NB4 (cell line): ENCODE measurements around the gene LIG4.

Experiments
- DNase-seq: peaks from one replicate; pipeline ENCODE4 v3.0.0; 2010; ENCODE audit warnings: low read depth
- H3K4me3 ChIP-seq: one replicate; pipeline ENCODE4 v1.5.1; 2011; ENCODE audit warnings: mild to moderate bottlenecking, low read depth, low read length, moderate library complexity
- MYC ChIP-seq: IDR thresholded peaks from 2 replicates; pipeline ENCODE4 v1.6.1; 2011; ENCODE audit warnings: low read depth, low read length
- POLR2A ChIP-seq: IDR thresholded peaks from 2 replicates; pipeline ENCODE4 v1.6.1; 2011; ENCODE audit warnings: mild to moderate bottlenecking; ENCODE audit not compliant: insufficient read length; ENCODE audit errors: extremely low read depth
- TF ChIP-seq, protein P1 (sequence below): IDR thresholded peaks from one replicate; pipeline ENCODE4 v1.5.1; 2012; ENCODE audit warnings: low read depth, low read length
- TF ChIP-seq, protein P2 (sequence below): IDR thresholded peaks from 2 replicates; pipeline ENCODE4 v1.6.1; 2011; ENCODE audit warnings: low read depth, low read length

LIG4 gene

DNA sequence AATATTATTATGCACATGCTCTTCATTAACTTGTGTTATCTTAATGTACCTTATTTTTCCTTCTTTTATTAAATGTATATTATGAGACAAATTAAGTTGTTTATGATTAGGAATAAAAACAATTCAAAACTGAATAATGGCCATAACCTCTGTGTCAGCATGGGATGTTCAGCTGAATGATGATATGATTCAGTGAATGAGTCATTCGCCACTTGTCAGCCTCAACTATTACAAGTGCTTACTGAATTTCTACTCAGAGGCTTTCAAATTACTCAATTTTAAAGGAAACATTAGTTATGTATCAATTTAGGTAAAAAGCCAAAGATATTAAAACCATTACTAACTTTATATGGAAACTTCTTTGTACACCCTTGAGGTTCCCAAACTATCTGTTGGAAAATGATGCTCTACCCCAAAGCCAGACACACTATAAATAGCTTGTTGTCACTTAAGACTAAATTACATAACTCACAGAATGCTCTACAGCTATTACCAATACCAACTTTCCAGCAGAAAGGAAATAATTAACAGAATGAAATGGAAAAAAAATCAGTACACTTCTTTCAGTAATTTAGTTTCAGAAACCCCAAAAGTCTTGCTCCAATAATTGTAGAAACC is 14.4 kb downstream of the LIG4 start:
- H3K4me3 ChIP-seq: no peak overlapping the region
- TF ChIP-seq, protein P1, sequence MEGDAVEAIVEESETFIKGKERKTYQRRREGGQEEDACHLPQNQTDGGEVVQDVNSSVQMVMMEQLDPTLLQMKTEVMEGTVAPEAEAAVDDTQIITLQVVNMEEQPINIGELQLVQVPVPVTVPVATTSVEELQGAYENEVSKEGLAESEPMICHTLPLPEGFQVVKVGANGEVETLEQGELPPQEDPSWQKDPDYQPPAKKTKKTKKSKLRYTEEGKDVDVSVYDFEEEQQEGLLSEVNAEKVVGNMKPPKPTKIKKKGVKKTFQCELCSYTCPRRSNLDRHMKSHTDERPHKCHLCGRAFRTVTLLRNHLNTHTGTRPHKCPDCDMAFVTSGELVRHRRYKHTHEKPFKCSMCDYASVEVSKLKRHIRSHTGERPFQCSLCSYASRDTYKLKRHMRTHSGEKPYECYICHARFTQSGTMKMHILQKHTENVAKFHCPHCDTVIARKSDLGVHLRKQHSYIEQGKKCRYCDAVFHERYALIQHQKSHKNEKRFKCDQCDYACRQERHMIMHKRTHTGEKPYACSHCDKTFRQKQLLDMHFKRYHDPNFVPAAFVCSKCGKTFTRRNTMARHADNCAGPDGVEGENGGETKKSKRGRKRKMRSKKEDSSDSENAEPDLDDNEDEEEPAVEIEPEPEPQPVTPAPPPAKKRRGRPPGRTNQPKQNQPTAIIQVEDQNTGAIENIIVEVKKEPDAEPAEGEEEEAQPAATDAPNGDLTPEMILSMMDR: no peak
- no peak for TF ChIP-seq POLR2A
- TF ChIP-seq, protein P2, sequence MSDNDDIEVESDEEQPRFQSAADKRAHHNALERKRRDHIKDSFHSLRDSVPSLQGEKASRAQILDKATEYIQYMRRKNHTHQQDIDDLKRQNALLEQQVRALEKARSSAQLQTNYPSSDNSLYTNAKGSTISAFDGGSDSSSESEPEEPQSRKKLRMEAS: no peak
- TF ChIP-seq MYC: no peak
- no peak for DNase-seq

DNA sequence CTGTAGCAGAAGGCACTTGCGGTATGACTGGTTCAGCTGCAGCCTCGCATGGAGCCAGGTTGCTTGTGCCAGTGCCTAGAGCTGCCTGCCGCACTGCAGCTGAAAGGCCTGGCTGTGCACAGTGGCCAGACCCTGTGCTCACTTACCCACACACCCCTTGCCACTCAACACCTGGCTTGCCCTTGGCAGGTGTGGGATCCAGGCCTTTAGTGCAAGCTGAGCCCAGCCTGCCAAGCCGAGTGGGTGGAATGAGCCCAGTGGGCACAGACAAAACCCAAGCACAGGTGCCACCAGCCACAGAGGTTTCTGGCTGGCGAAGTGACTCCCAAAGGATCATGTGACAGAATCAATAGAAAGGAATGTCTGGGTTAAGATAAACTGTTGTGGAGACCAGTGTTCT is 19.5 kb downstream of the LIG4 start:
- TF ChIP-seq, protein P2: no peak
- TF ChIP-seq POLR2A (no peak), MYC (no peak)
- TF ChIP-seq, protein P1: no peak
- DNase-seq: no peak
- no peak overlapping the region for H3K4me3 ChIP-seq

DNA sequence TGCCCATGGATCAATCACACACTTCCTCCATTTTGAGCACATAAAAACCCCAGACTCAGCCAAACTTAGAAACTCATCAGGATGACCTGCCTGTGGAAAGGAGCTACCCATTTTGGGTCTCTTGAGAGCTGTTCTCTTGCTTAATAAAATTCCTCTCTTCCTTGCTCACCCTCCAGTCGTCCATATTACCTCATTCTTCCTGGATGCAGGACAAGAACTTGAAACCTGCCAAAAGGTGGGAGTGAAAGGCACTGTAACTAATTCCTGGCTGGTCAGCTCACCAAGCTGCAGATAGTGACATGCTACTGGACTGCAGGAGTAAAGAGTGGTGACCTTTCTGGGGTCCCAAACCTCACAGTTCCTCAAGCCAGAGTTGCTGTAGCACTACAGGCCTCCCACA is 20.2 kb downstream of the LIG4 start:
- no peak for TF ChIP-seq POLR2A
- no peak for TF ChIP-seq MYC
- TF ChIP-seq, protein P1: no peak
- TF ChIP-seq, protein P2: no peak
- no peak overlapping the region for H3K4me3 ChIP-seq
- no peak for DNase-seq

DNA sequence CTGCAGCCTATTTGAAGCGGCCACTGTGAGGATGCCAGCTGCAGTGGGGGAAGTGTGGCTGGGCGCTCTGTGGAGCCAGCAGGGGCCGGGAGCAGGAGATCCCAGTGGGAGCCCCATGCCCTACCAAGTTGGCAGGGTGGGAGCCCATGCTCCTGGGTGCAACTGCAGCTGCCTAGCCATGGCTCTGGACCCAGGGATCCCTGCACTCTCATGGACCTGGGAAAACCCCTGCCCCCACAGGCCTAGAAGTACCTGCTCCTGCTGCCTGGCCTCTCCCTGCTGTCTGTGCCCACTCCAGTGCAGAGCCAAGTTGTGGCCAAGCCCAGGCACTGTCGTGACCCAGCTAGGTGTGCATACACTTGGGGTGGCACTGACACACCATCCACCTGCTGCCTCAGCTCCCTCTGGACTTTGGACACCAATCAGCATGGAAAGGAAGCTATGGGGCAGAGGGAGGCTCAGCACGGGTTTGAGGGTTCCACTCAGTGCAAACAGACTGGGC is 20.9 kb downstream of the LIG4 start:
- no peak overlapping the region for H3K4me3 ChIP-seq
- TF ChIP-seq MYC (no peak), POLR2A (no peak)
- TF ChIP-seq, protein P2: no peak
- TF ChIP-seq, protein P1: no peak
- no peak for DNase-seq

DNA sequence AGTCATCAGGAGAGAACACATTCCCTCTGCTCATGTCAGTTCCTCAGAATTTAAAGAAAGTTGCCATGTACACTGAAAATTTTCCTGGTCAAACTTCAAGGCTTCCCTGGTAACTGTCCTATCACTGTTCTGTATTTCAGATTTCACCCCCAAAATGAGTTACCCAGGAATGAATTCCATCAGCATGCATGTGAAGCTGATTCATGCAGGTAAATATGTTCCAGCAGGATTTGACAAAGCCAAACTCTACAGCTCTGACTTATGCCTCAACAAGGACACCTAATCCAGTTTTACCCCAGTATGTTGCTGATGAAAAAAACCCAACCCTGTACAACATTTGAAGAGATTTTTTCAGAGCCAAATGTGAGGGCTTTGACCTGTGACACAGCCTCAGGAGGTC is 21.5 kb downstream of the LIG4 start:
- no peak overlapping the region for H3K4me3 ChIP-seq
- TF ChIP-seq, protein P2: no peak
- TF ChIP-seq MYC (no peak), POLR2A (no peak)
- TF ChIP-seq, protein P1: no peak
- DNase-seq: no peak

DNA sequence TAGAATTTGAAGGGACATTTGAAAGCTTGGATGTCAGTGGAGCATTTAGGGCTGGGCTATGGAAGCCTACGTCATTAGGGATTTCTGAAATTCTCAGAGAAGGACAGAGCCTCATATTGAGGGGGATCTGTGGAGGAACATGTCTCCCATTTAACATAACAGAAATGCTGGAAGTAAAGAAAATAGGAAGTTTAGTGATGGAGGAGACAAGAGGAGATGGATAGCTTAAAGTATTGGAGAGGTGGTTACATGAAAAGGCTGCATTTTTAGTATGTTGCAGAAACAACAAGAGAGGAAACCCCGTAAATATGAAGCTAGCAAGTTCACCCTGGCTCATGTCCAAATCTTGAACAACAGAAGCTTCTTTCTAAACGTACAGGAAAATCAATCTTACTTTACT is 24.4 kb downstream of the LIG4 start:
- TF ChIP-seq POLR2A (no peak), MYC (no peak)
- TF ChIP-seq, protein P2: no peak
- TF ChIP-seq, protein P1: no peak
- DNase-seq: no peak
- H3K4me3 ChIP-seq: no peak overlapping the region
